K562 (cell line): Measurements from ENCODE around the gene AGR2.

Experiments used
- BCLAF1 ChIP-seq, 2 experiments: fragments of 450-650 bp in 1 of 2; IDR thresholded peaks; 2 replicates each; pipeline ENCODE4 v1.6.1; 2011 to 2017; ENCODE audit warnings: low read depth in 2 of 2, antibody characterized with exemption in 1 of 2, borderline replicate concordance in 1 of 2, low read length in 1 of 2, mild to moderate bottlenecking in 1 of 2, mixed read lengths in 1 of 2; ENCODE audit not compliant: control insufficient read depth in 1 of 2
- BRD9 ChIP-seq: fragments of 450-650 bp; IDR thresholded peaks from 2 replicates; pipeline ENCODE4 v1.6.1; 2018; ENCODE audit warnings: low read depth; ENCODE audit not compliant: partially characterized antibody
- CEBPB ChIP-seq: fragments of 450-650 bp; IDR thresholded peaks from 2 replicates; pipeline ENCODE4 v1.6.1; 2016; ENCODE audit warnings: missing genetic modification characterization, missing compliant biosample characterization
- CTCF ChIP-seq, 3 experiments: IDR thresholded peaks in 2 of 3; conservative IDR thresholded peaks in 1 of 3; 2 replicates each; pipeline ENCODE4 v1.5.1; 2011 to 2012; ENCODE audit warnings: low read length in 3 of 3, mild to moderate bottlenecking in 3 of 3, control low read depth in 2 of 3, improper control_type of control experiment in 1 of 3, inconsistent platforms in 1 of 3, low read depth in 1 of 3, mixed read lengths in 1 of 3, moderate library complexity in 1 of 3; ENCODE audit not compliant: insufficient read depth in 2 of 3
- FOS ChIP-seq: IDR thresholded peaks from 3 replicates; pipeline ENCODE4 v1.6.1; 2011; ENCODE audit not compliant: insufficient read length; ENCODE audit errors: extremely low read depth
- HOMEZ ChIP-seq: fragments of 250-450 bp; sonication (Bioruptor Pico); IDR thresholded peaks from 2 replicates; pipeline ENCODE4 v1.4.0; 2020; ENCODE audit warnings: mild to moderate bottlenecking, moderate library complexity
- IRF1 ChIP-seq: sonication (generic); formaldehyde crosslinking; IDR thresholded peaks from 2 replicates; pipeline ENCODE4 v1.8.0; 2022; ENCODE audit warnings: missing genetic modification reagents, mild to moderate bottlenecking, borderline replicate concordance
- JUNB ChIP-seq: fragments of 450-650 bp; formaldehyde crosslinking; conservative IDR thresholded peaks from 2 replicates; pipeline ENCODE4 v1.4.0; 2020; ENCODE audit warnings: mild to moderate bottlenecking
- MAX ChIP-seq: sonication (generic); formaldehyde crosslinking; IDR thresholded peaks from 2 replicates; pipeline ENCODE4 v1.9.0; 2022; ENCODE audit warnings: mild to moderate bottlenecking, missing genetic modification reagents
- RAD21 ChIP-seq, 2 experiments: fragments of 250-450 bp in 1 of 2; fragments of 450-650 bp in 1 of 2; sonication (Bioruptor Pico) in 1 of 2; formaldehyde crosslinking in 1 of 2; IDR thresholded peaks in 1 of 2; conservative IDR thresholded peaks in 1 of 2; 2 replicates each; pipeline versions ENCODE4 v1.4.0 to v1.8.0; 2020 to 2022; ENCODE audit warnings: mild to moderate bottlenecking in 2 of 2, moderate library complexity in 1 of 2
- SRF ChIP-seq, 2 experiments: fragments of 250-450, 450-650 bp in 1 of 2; sonication (Bioruptor Pico) in 1 of 2; sonication (generic) in 1 of 2; formaldehyde crosslinking; IDR thresholded peaks; 2 replicates each; pipeline versions ENCODE4 v1.5.0 to v1.5.1; 2020 to 2022; ENCODE audit warnings: mild to moderate bottlenecking in 1 of 2, missing genetic modification reagents in 1 of 2
- ZHX1 ChIP-seq: fragments of 150-350 bp; conservative IDR thresholded peaks from 2 replicates; pipeline ENCODE4 v1.6.1; 2014; ENCODE audit warnings: low read length
- ZNF274 ChIP-seq: IDR thresholded peaks from 2 replicates; pipeline ENCODE4 v1.6.1; 2011; ENCODE audit warnings: low read depth, mild to moderate bottlenecking, low read length, moderate library complexity, borderline replicate concordance

- TF ChIP-seq RAD21 (CRISPR knock-in tag; conservative IDR thresholded peaks at IDR 0.05 in 1 of 2, IDR thresholded peaks at IDR 0.05 in 1 of 2) (no peak), IRF1 (no peak), SRF (CRISPR knock-in tag; IDR thresholded peaks at IDR 0.05) (no peak), ZNF274 (no peak), FOS (no peak), ZHX1 (no peak), CTCF (IDR thresholded peaks at IDR 0.05 in 2 of 3, conservative IDR thresholded peaks at IDR 0.05 in 1 of 3; ENCODE audit: insufficient read depth in 2 of 3, low read depth in 1 of 3, low read length in 3 of 3) (no peak), HOMEZ (no peak), BCLAF1 (IDR thresholded peaks at IDR 0.05; ENCODE audit: borderline replicate concordance in 1 of 2, control insufficient read depth in 1 of 2, low read depth in 2 of 2, low read length in 1 of 2) (no peak), MAX (CRISPR knock-in tag) (no peak), JUNB (CRISPR knock-in tag) (no peak), CEBPB (tag) (no peak), BRD9 (no peak)
Measured at GRCh38 chr7:16839646-16840045, 34.8 kb upstream of the AGR2 start.
